ENCODE results near the gene KRTAP2-2.
"Not testable (repeated sequence)": the region's sequence is repeated elsewhere in the genome, so short reads cannot be mapped to it uniquely, and the experiment has no call there.

The KRTAP2-2 gene

GRCh38 chr17:41064301-41064700 lies 9.3 kb upstream of the KRTAP2-2 start:
- no peak for DNase-seq

GRCh38 chr17:41063449-41063848 lies 8.4 kb upstream of the KRTAP2-2 start:
- no peak for DNase-seq

GRCh38 chr17:41061964-41062363 lies 6.9 kb upstream of the KRTAP2-2 start:
- DNase-seq = no peak

- DNase-seq = no peak
Observed at GRCh38 chr17:41060052-41060604, 5.1 kb upstream of the KRTAP2-2 start, which contains the start of gene KRTAP2-3. KRTAP2-3 (minus strand) TSS chr17:41060114; CDS start chr17:41060050, 64 bp downstream.

- not testable (repeated sequence) for DNase-seq
Observed at GRCh38 chr17:41059276-41060051, 4.4 kb upstream of the KRTAP2-2 start.

- DNase-seq = no peak
Observed at GRCh38 chr17:41058741-41059140, 3.7 kb upstream of the KRTAP2-2 start.

- DNase-seq = no peak
Observed at GRCh38 chr17:41057547-41057946, 2.5 kb upstream of the KRTAP2-2 start.

GRCh38 chr17:41054556-41054955 lies 474 bp downstream of the KRTAP2-2 start:
- not testable (repeated sequence) for DNase-seq

GRCh38 chr17:41054025-41054424 lies 1.0 kb downstream of the KRTAP2-2 start:
- no peak for DNase-seq

- no peak for DNase-seq
Observed at GRCh38 chr17:41052566-41052965, 2.5 kb downstream of the KRTAP2-2 start.

GRCh38 chr17:41049110-41049509 lies 5.9 kb downstream of the KRTAP2-2 start:
- DNase-seq = no peak

GRCh38 chr17:41048441-41048840 lies 6.6 kb downstream of the KRTAP2-2 start:
- no peak for DNase-seq

- DNase-seq = not testable (repeated sequence)
Observed at GRCh38 chr17:41046735-41047465, 8.1 kb downstream of the KRTAP2-2 start, which contains the start of gene KRTAP2-1. KRTAP2-1 (minus strand) TSS chr17:41047316; CDS start chr17:41047267, 49 bp downstream.

- DNase-seq = no peak
Observed at GRCh38 chr17:41042953-41043352, 12.1 kb downstream of the KRTAP2-2 start.

GRCh38 chr17:41040783-41041571 lies 14.1 kb downstream of the KRTAP2-2 start, which contains the start of gene KRTAP1-1:
KRTAP1-1 (minus strand) TSS chr17:41041450; CDS start chr17:41041397, 53 bp downstream.
- not testable (repeated sequence) for DNase-seq

- DNase-seq = no peak
Observed at GRCh38 chr17:41037853-41038350, 17.1 kb downstream of the KRTAP2-2 start.

- not testable (repeated sequence) for DNase-seq
Observed at GRCh38 chr17:41034346-41034935, 20.6 kb downstream of the KRTAP2-2 start, which contains the start of gene KRTAP1-3. KRTAP1-3 (minus strand) TSS chr17:41034874; CDS start chr17:41034821, 53 bp downstream.

- no peak for DNase-seq
Observed at GRCh38 chr17:41029633-41030245, 25.3 kb downstream of the KRTAP2-2 start, which contains the start of gene KRTAP1-4. KRTAP1-4 (minus strand) TSS chr17:41030195; CDS start chr17:41030078, 117 bp downstream.

GRCh38 chr17:41026715-41027471 lies 28.1 kb downstream of the KRTAP2-2 start, which contains the start of gene KRTAP1-5:
KRTAP1-5 (minus strand) TSS chr17:41027208; CDS start chr17:41027155, 53 bp downstream.
- no peak for DNase-seq

GRCh38 chr17:41024697-41025096 lies 30.3 kb downstream of the KRTAP2-2 start:
- no peak for DNase-seq
